GM18870 (cell line): ENCODE measurements around the gene PCDH9.

ENCODE experiments used
- ATAC-seq: cut with Tn5 transposase; IDR thresholded peaks from one replicate; pipeline ENCODE4 v1.9.1; 2021; ENCODE audit warnings: moderate library complexity; ENCODE audit not compliant: unreplicated experiment

PCDH9 gene

GRCh38 chr13:66992183-66992582 lies 238.0 kb downstream of the PCDH9 start:
- ATAC-seq, result no peak

GRCh38 chr13:66984241-66984640 lies 245.9 kb downstream of the PCDH9 start:
- no peak for ATAC-seq

- no peak for ATAC-seq
Measured at GRCh38 chr13:66981912-66982311, 248.2 kb downstream of the PCDH9 start.

GRCh38 chr13:66977161-66977560 lies 253.0 kb downstream of the PCDH9 start:
- ATAC-seq, result no peak

GRCh38 chr13:66974889-66975288 lies 255.2 kb downstream of the PCDH9 start:
- no peak for ATAC-seq

GRCh38 chr13:66974174-66974573 lies 256.0 kb downstream of the PCDH9 start:
- no peak for ATAC-seq

- ATAC-seq, result no peak
Measured at GRCh38 chr13:66972659-66973058, 257.5 kb downstream of the PCDH9 start.

- no peak for ATAC-seq
Measured at GRCh38 chr13:66971004-66971403, 259.1 kb downstream of the PCDH9 start.

- no peak for ATAC-seq
Measured at GRCh38 chr13:66969291-66969690, 260.8 kb downstream of the PCDH9 start.

- no peak for ATAC-seq
Measured at GRCh38 chr13:66967811-66968597, 262.1 kb downstream of the PCDH9 start.

GRCh38 chr13:66965181-66965580 lies 265.0 kb downstream of the PCDH9 start:
- no peak for ATAC-seq

GRCh38 chr13:66962953-66963352 lies 267.2 kb downstream of the PCDH9 start:
- ATAC-seq, result no peak

GRCh38 chr13:66958611-66959010 lies 271.5 kb downstream of the PCDH9 start:
- ATAC-seq, result peak; percentile 72

- no peak for ATAC-seq
Measured at GRCh38 chr13:66952507-66952906, 277.6 kb downstream of the PCDH9 start.

- ATAC-seq, result no peak
Measured at GRCh38 chr13:66951426-66951825, 278.7 kb downstream of the PCDH9 start.

- no peak for ATAC-seq
Measured at GRCh38 chr13:66950666-66951065, 279.5 kb downstream of the PCDH9 start.

GRCh38 chr13:66948910-66949309 lies 281.2 kb downstream of the PCDH9 start:
- no peak for ATAC-seq

GRCh38 chr13:66943530-66943929 lies 286.6 kb downstream of the PCDH9 start:
- ATAC-seq, result no peak

- no peak for ATAC-seq
Measured at GRCh38 chr13:66940113-66940512, 290.0 kb downstream of the PCDH9 start.

- no peak for ATAC-seq
Measured at GRCh38 chr13:66937423-66937822, 292.7 kb downstream of the PCDH9 start.

- ATAC-seq, result no peak
Measured at GRCh38 chr13:66933994-66934393, 296.1 kb downstream of the PCDH9 start.

GRCh38 chr13:66933527-66933926 lies 296.6 kb downstream of the PCDH9 start:
- no peak for ATAC-seq

GRCh38 chr13:66927562-66927961 lies 302.6 kb downstream of the PCDH9 start:
- no peak for ATAC-seq
